ENCODE results near the gene CORO2B. TPM values are rescaled to one million over a fixed set of nuclear protein-coding genes. Genes with fewer than 3 reads are reported as not detected.

CORO2B gene
- total and polyA plus RNA-seq, 2 of the 13 experiments (the other 11 are each of a cell fraction or from before 2014, with no cell fraction given), result 0.35 to 0.63 TPM

- CTCF ChIA-PET (ENCODE audit: low intra/inter-chr PET ratio, low total read pairs), result no interaction called here
- no TSS peak for BruUV-seq (replicated peaks)
- TF ChIP-seq PPARG (CRISPR knock-in tag; conservative IDR thresholded peaks at IDR 0.05) (no peak), POLR2AphosphoS2 (IDR thresholded peaks at IDR 0.05; ENCODE audit: low read depth, low read length) (no peak), SUZ12 (IDR thresholded peaks at IDR 0.05; ENCODE audit: low read depth, low read length) (no peak), FOXO1 (CRISPR knock-in tag; IDR thresholded peaks at IDR 0.05) (no peak), ARID5B (CRISPR knock-in tag; IDR thresholded peaks at IDR 0.05) (no peak), ATF4 (CRISPR knock-in tag; IDR thresholded peaks at IDR 0.05) (no peak), KAT8 (CRISPR knock-in tag; IDR thresholded peaks at IDR 0.05) (no peak), GPBP1L1 (CRISPR knock-in tag; IDR thresholded peaks at IDR 0.05) (no peak), ZUFSP (CRISPR knock-in tag; IDR thresholded peaks at IDR 0.05; ENCODE audit: borderline replicate concordance) (no peak), ZBTB46 (CRISPR knock-in tag; IDR thresholded peaks at IDR 0.05; ENCODE audit: borderline replicate concordance) (no peak), ZNF749 (CRISPR knock-in tag; IDR thresholded peaks at IDR 0.05; ENCODE audit: borderline replicate concordance) (no peak), REL (CRISPR knock-in tag; conservative IDR thresholded peaks at IDR 0.05) (no peak), GZF1 (CRISPR knock-in tag; IDR thresholded peaks at IDR 0.05) (no peak), IKZF5 (CRISPR knock-in tag; IDR thresholded peaks at IDR 0.05) (no peak)
Measured at GRCh38 chr15:68706256-68706655, 127.5 kb downstream of the CORO2B start.

More at GRCh38 chr15:68706256-68706655, 127.5 kb downstream of the CORO2B start:
- 31% methylated on average over 3 of the region's 4 CpGs for WGBS (ENCODE audit: low lambda C conversion rate)
- intact Hi-C loops (cut with micrococcal nuclease; ENCODE audit: unreplicated experiment), result no loop called here
- H2AFZ ChIP-seq (ENCODE audit: low read length), result no peak overlapping the region
- peaks cover 2 to 3% of the 10 kb centered on the region in 2 experiments; a peak in 2 of 5 replicates for H3K27me3 ChIP-seq (ENCODE audit: control insufficient read depth in 1 of 2, insufficient read depth in 2 of 2, low read length in 2 of 2)
- H3K4me3 ChIP-seq (replicated peaks in 1 of 3; ENCODE audit: insufficient read depth in 1 of 3, low read depth in 2 of 3, low read length in 3 of 3), result no peak overlapping the region
- no peaks in the 10 kb centered on the region for H3K79me2 ChIP-seq (ENCODE audit: insufficient read depth, low read length)
- in situ Hi-C loops (cut with HindIII; ENCODE audit: extremely low pct_ligation_motif_present, low pct_unique_long_range_greater_than_20kb), result no loop called here
- H3K36me3 ChIP-seq (replicated peaks in 1 of 2; ENCODE audit: control insufficient read depth in 1 of 2, insufficient read depth in 2 of 2, low read length in 2 of 2), result no peaks in the 10 kb centered on the region
- H3K4me1 ChIP-seq (ENCODE audit: insufficient read depth, low read length), result no peaks in the 10 kb centered on the region
- ATAC-seq (no peak), FAIRE-seq (no peak), DNase-seq (ENCODE audit: low spot score) (no peak)
- no peak overlapping the region for H3K4me2 ChIP-seq (ENCODE audit: low read depth, low read length)
- POLR2A ChIA-PET, result no interaction called here
- no peaks in the 10 kb centered on the region for H4K20me1 ChIP-seq (ENCODE audit: insufficient read depth, low read length)
- no peak overlapping the region for H3K9ac ChIP-seq (ENCODE audit: insufficient read depth, low read depth, low read length)
- no peak overlapping the region for H3K27ac ChIP-seq (ENCODE audit: extremely low read length, insufficient read depth, low read length)
- no peaks in the 10 kb centered on the region for H3K9me3 ChIP-seq (ENCODE audit: low read length)

All from HepG2 (cell line).